ENCODE measurements around the gene STARD13.

DNA sequence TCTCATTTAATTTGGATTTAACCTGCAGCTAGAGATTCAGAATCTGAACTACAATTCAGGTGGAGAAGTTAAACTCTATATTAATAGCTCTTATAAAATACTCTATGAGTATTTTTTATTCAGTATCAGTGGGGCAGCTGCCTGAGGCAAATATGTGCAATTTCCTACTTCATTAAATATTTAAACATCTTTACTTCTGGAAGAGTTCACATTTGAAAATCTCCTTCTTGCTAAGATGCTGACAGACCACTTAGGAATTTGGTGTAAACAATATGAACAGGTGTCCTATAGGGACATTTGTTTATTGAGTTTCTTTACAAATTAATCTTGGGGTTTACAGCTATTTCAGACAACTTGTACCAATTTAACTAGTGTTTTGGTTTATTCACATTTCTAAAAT, 20.4 kb downstream of the STARD13 start:
- no peak for TF ChIP-seq POLR2A (IDR thresholded peaks at IDR 0.05)
- TF ChIP-seq, protein P1, sequence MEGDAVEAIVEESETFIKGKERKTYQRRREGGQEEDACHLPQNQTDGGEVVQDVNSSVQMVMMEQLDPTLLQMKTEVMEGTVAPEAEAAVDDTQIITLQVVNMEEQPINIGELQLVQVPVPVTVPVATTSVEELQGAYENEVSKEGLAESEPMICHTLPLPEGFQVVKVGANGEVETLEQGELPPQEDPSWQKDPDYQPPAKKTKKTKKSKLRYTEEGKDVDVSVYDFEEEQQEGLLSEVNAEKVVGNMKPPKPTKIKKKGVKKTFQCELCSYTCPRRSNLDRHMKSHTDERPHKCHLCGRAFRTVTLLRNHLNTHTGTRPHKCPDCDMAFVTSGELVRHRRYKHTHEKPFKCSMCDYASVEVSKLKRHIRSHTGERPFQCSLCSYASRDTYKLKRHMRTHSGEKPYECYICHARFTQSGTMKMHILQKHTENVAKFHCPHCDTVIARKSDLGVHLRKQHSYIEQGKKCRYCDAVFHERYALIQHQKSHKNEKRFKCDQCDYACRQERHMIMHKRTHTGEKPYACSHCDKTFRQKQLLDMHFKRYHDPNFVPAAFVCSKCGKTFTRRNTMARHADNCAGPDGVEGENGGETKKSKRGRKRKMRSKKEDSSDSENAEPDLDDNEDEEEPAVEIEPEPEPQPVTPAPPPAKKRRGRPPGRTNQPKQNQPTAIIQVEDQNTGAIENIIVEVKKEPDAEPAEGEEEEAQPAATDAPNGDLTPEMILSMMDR (IDR thresholded peaks at IDR 0.05) = no peak
